ENCODE results near the gene DAB2IP. TPM values are rescaled to one million over a fixed set of nuclear protein-coding genes. Genes with fewer than 3 reads are reported as not detected.

The DAB2IP gene
- total RNA-seq, 6 experiments from 2014 or later, result 23.0 to 28.2 (median 25.7) TPM

DNA sequence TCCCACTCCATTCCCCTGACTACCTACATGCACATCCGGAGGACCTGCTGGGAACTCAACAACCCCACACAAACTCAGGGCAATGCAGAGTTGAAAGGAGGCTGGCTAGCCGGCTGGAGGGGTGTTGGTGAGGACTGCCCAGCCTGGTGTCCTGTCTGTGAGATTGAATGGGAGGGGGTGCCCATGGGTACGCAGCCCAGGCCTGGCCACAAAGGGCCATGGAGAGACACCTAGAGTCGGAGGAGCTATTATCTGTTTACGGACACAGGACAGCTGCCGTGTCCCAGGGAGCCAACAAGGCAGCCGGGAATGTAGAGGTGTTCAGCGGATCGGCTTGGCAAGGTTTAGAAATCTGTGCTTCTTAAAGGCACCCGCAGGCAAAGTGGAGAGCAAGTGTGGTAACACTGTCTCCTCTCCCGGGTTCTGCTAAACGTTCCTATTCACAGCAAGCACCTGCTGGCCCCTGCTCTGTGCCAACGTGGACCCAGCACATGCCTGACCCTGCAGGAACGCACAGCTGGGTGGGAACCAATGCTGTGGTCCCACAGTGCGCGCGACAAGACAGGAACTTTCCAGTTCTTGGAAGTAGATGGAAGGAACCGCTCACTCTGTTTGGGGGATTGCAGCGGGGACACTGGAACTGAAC, 166.7 kb downstream of the DAB2IP start:
- TF ChIP-seq CTCF (IDR thresholded peaks at IDR 0.05), result no peak
- DNase-seq, result no peak
- Mint-ChIP-seq H3K36me3 (ENCODE audit: low read depth) (no peaks in the 10 kb centered on the region), H3K4me1 (ENCODE audit: low read depth) (peaks cover 10% of the 10 kb centered on the region; the same call in 1 of the 2 replicates), H3K27me3 (ENCODE audit: insufficient read depth) (peaks cover 14% of the 10 kb centered on the region), H3K4me3 (no peak overlapping the region), H3K9me3 (no peaks in the 10 kb centered on the region), H3K27ac (no peak overlapping the region)

GRCh38 chr9:121818841-121819427, 167.5 kb downstream of the DAB2IP start:
- Mint-ChIP-seq H3K4me3 (peak overlapping the region; percentile 73), H3K27ac (no peak overlapping the region), H3K27me3 (ENCODE audit: insufficient read depth) (peaks cover 12% of the 10 kb centered on the region), H3K4me1 (ENCODE audit: low read depth) (peaks cover 10% of the 10 kb centered on the region; the same call in 1 of the 2 replicates), H3K9me3 (no peaks in the 10 kb centered on the region), H3K36me3 (ENCODE audit: low read depth) (no peaks in the 10 kb centered on the region)
- DNase-seq, result no peak
- no peak for TF ChIP-seq CTCF (IDR thresholded peaks at IDR 0.05)

DNA sequence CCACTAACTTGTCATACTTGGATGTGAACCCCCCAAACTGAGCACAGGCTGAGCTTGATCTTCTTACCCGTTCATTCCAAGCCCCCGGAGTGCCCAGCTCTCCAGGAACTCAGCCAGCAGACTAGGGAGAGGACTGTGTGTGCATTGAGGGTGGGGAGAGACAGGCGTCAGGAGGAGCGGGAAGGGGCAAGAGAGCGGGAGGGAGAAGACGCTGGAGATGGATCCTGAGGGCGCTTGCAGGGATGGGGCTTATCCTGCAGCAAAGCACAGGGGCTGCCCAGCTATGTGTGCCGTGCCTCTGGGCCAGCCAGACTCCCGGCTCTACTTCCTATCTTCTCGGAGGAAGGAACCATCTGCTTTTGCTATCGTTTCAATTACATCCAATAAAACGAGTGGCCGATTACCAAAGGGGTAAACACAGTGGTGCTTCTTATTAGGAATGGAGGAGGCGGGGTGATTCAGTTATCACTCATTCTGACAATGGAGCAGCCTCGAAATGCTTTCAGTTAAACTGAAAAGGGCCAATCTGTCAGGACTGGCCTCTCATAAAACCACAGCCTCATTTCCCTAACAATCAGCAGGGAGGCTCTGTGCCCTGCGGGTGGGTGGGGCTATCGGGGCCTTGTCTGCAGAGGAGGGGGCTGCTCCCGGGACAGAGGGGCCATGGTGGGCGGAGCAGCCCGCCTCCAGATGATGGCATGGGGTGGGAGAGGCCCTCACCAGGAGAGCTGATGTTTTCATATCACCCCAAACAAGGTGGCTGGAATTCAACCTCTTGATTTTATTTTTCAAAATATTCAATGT, 168.2 kb downstream of the DAB2IP start:
- H3K9me3 Mint-ChIP-seq, result no peaks in the 10 kb centered on the region
- H3K4me1 Mint-ChIP-seq (ENCODE audit: low read depth), result peaks cover 10% of the 10 kb centered on the region; the same call in 1 of the 2 replicates
- no peaks in the 10 kb centered on the region for H3K36me3 Mint-ChIP-seq (ENCODE audit: low read depth)
- peaks cover 12% of the 10 kb centered on the region for H3K27me3 Mint-ChIP-seq (ENCODE audit: insufficient read depth)
- TF ChIP-seq CTCF (IDR thresholded peaks at IDR 0.05), result no peak
- H3K4me3 Mint-ChIP-seq, result peak overlapping the region; percentile 73
- no peak overlapping the region for H3K27ac Mint-ChIP-seq
- DNase-seq, result peak; percentile 5

GRCh38 chr9:121820286-121821005, 169.0 kb downstream of the DAB2IP start:
- TF ChIP-seq CTCF (IDR thresholded peaks at IDR 0.05), result no peak
- Mint-ChIP-seq H3K4me1 (ENCODE audit: low read depth) (peaks cover 10% of the 10 kb centered on the region; the same call in 1 of the 2 replicates), H3K27me3 (ENCODE audit: insufficient read depth) (peaks cover 12% of the 10 kb centered on the region)

DNA sequence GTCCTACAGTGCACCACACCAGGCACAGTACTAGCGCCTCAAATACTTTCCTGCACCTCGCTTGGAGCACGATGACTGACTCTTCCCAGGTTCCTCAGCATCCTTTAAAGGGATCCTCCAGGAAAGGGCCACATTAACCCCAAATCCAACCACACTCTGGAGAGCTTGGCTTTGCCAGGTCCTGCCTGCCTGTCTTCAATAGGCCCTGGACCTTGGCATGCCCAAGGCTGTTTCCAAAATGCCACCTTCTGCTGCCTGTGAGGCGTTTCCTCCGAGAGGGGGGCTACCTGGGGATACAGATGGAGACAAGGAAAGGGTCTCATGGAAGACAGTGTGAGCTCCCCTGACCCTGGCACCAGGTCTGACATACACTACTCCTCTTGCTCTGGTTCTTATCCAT, 169.9 kb downstream of the DAB2IP start:
- no peaks in the 10 kb centered on the region for H3K9me3 Mint-ChIP-seq
- no peak for DNase-seq
- H3K4me1 Mint-ChIP-seq (ENCODE audit: low read depth), result peaks cover 10% of the 10 kb centered on the region; the same call in 1 of the 2 replicates
- no peaks in the 10 kb centered on the region for H3K36me3 Mint-ChIP-seq (ENCODE audit: low read depth)
- no peak overlapping the region for H3K4me3 Mint-ChIP-seq
- peaks cover 12% of the 10 kb centered on the region for H3K27me3 Mint-ChIP-seq (ENCODE audit: insufficient read depth)
- no peak for TF ChIP-seq CTCF (IDR thresholded peaks at IDR 0.05)
- H3K27ac Mint-ChIP-seq, result no peak overlapping the region

More at GRCh38 chr9:121820286-121821005, 169.0 kb downstream of the DAB2IP start:
- Mint-ChIP-seq H3K9me3 (no peaks in the 10 kb centered on the region), H3K4me3 (no peak overlapping the region), H3K36me3 (ENCODE audit: low read depth) (no peaks in the 10 kb centered on the region), H3K27ac (no peak overlapping the region)
- DNase-seq, result no peak
